Measurements from ENCODE around the gene SLC4A11.

GRCh38 chr20:3277686-3278465 lies 38.9 kb upstream of the SLC4A11 start:
- TF ChIP-seq, protein P1, sequence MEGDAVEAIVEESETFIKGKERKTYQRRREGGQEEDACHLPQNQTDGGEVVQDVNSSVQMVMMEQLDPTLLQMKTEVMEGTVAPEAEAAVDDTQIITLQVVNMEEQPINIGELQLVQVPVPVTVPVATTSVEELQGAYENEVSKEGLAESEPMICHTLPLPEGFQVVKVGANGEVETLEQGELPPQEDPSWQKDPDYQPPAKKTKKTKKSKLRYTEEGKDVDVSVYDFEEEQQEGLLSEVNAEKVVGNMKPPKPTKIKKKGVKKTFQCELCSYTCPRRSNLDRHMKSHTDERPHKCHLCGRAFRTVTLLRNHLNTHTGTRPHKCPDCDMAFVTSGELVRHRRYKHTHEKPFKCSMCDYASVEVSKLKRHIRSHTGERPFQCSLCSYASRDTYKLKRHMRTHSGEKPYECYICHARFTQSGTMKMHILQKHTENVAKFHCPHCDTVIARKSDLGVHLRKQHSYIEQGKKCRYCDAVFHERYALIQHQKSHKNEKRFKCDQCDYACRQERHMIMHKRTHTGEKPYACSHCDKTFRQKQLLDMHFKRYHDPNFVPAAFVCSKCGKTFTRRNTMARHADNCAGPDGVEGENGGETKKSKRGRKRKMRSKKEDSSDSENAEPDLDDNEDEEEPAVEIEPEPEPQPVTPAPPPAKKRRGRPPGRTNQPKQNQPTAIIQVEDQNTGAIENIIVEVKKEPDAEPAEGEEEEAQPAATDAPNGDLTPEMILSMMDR (IDR thresholded peaks at IDR 0.05; ENCODE audit: insufficient read depth, low read length): no peak
- TF ChIP-seq GABPA (IDR thresholded peaks at IDR 0.05; ENCODE audit: low read depth) (no peak), REST (IDR thresholded peaks at IDR 0.05; ENCODE audit: insufficient replicate concordance, low read depth) (no peak)
